Measurements from ENCODE around the gene EPAS1. TPM values are rescaled to one million over a fixed set of nuclear protein-coding genes. Genes with fewer than 3 reads are reported as not detected.

The EPAS1 gene
- total RNA-seq, 1 donor from 2014 or later: 0.15 TPM

- Histone ChIP-seq H3K27ac (no peak overlapping the region), H3K4me2 (no peak overlapping the region), H3K4me3 (no peak overlapping the region), H3K4me1 (no peaks in the 10 kb centered on the region), H3K9ac (no peak overlapping the region), H3K79me2 (ENCODE audit: low read depth) (no peaks in the 10 kb centered on the region), H3K27me3 (no peaks in the 10 kb centered on the region), H2AFZ (replicated peaks) (no peak overlapping the region), H3K36me3 (no peaks in the 10 kb centered on the region), H4K20me1 (ENCODE audit: low read depth) (no peaks in the 10 kb centered on the region), H3K9me3 (ENCODE audit: low read depth) (no peaks in the 10 kb centered on the region), H3F3A (ENCODE audit: low read depth) (no peaks in the 10 kb centered on the region)
- Mint-ChIP-seq H3K9me3 (peaks cover 2% of the 10 kb centered on the region), H3K27ac (no peak overlapping the region), H3K36me3 (no peaks in the 10 kb centered on the region), H3K27me3 (ENCODE audit: insufficient read depth, low read depth) (peaks cover 3% of the 10 kb centered on the region), H3K4me3 (no peak overlapping the region), H3K4me1 (no peaks in the 10 kb centered on the region)
- no peak for TF ChIP-seq CTCF (IDR thresholded peaks at IDR 0.05)
- no peak for TF ChIP-seq EZH2phosphoT487 (IDR thresholded peaks at IDR 0.05)
- TF ChIP-seq EZH2 (IDR thresholded peaks at IDR 0.05): no peak
- no peak for DNase-seq (ENCODE audit: low spot score)
Measured at GRCh38 chr2:46430992-46431391, 133.8 kb downstream of the EPAS1 start.

GRCh38 chr2:46431481-46432235 is 134.5 kb downstream of the EPAS1 start:
- peaks cover 2% of the 10 kb centered on the region for H3K9me3 Mint-ChIP-seq
- Histone ChIP-seq H4K20me1 (ENCODE audit: low read depth) (no peaks in the 10 kb centered on the region), H3K9me3 (ENCODE audit: low read depth) (no peaks in the 10 kb centered on the region), H3K79me2 (ENCODE audit: low read depth) (no peaks in the 10 kb centered on the region), H3K4me3 (no peak overlapping the region), H3K4me1 (no peaks in the 10 kb centered on the region), H2AFZ (replicated peaks) (no peak overlapping the region), H3F3A (ENCODE audit: low read depth) (no peaks in the 10 kb centered on the region), H3K36me3 (no peaks in the 10 kb centered on the region), H3K27me3 (no peaks in the 10 kb centered on the region), H3K9ac (no peak overlapping the region), H3K4me2 (no peak overlapping the region), H3K27ac (no peak overlapping the region)
- no peaks in the 10 kb centered on the region for H3K36me3 Mint-ChIP-seq
- peaks cover 3% of the 10 kb centered on the region for H3K27me3 Mint-ChIP-seq (ENCODE audit: insufficient read depth, low read depth)
- TF ChIP-seq EZH2 (IDR thresholded peaks at IDR 0.05): no peak
- TF ChIP-seq CTCF (IDR thresholded peaks at IDR 0.05): no peak
- TF ChIP-seq EZH2phosphoT487 (IDR thresholded peaks at IDR 0.05): no peak
- no peak for DNase-seq (ENCODE audit: low spot score)
- H3K4me1 Mint-ChIP-seq: no peaks in the 10 kb centered on the region
- no peak overlapping the region for H3K4me3 Mint-ChIP-seq
- no peak overlapping the region for H3K27ac Mint-ChIP-seq

DNA sequence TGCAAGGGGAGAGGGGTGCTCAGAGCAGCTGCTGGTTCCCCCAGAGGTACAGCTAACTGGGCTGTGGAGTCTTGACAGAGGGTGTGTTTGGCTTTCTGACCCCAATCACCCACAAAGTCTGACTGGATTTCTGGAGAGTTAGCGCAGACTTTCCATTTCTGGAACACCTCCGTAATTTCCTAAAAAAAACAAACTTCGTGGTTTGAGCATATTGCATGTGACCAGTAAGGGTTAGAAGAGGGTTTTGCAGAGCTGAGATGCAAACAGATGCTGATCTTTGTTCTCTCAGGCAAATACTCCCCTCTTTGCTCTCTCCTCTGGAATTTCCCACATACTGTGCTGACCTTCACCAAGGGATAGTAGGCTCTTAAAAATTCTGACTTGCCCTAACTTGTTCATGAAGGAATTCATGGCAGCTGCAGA is 137.7 kb downstream of the EPAS1 start:
- no peaks in the 10 kb centered on the region for H3K36me3 ChIP-seq
- no peak overlapping the region for H3K4me2 ChIP-seq
- DNase-seq (ENCODE audit: low spot score): no peak
- H3K9me3 ChIP-seq (ENCODE audit: low read depth): no peaks in the 10 kb centered on the region
- Mint-ChIP-seq H3K9me3 (no peaks in the 10 kb centered on the region), H3K27me3 (ENCODE audit: insufficient read depth, low read depth) (peaks cover 3% of the 10 kb centered on the region), H3K4me3 (no peak overlapping the region), H3K27ac (no peak overlapping the region), H3K36me3 (no peaks in the 10 kb centered on the region), H3K4me1 (no peaks in the 10 kb centered on the region)
- no peaks in the 10 kb centered on the region for H3K27me3 ChIP-seq
- no peaks in the 10 kb centered on the region for H4K20me1 ChIP-seq (ENCODE audit: low read depth)
- no peaks in the 10 kb centered on the region for H3K79me2 ChIP-seq (ENCODE audit: low read depth)
- H3K4me1 ChIP-seq: no peaks in the 10 kb centered on the region
- no peak overlapping the region for H2AFZ ChIP-seq (replicated peaks)
- H3F3A ChIP-seq (ENCODE audit: low read depth): no peaks in the 10 kb centered on the region
- no peak overlapping the region for H3K27ac ChIP-seq
- TF ChIP-seq EZH2 (IDR thresholded peaks at IDR 0.05): no peak
- H3K4me3 ChIP-seq: no peak overlapping the region
- no peak overlapping the region for H3K9ac ChIP-seq

- Histone ChIP-seq H3K27me3 (no peaks in the 10 kb centered on the region), H3K9ac (no peak overlapping the region), H3F3A (ENCODE audit: low read depth) (no peaks in the 10 kb centered on the region), H3K4me2 (no peak overlapping the region), H3K9me3 (ENCODE audit: low read depth) (no peaks in the 10 kb centered on the region), H3K79me2 (ENCODE audit: low read depth) (no peaks in the 10 kb centered on the region), H3K27ac (no peak overlapping the region), H3K4me3 (no peak overlapping the region), H3K4me1 (no peaks in the 10 kb centered on the region), H3K36me3 (no peaks in the 10 kb centered on the region), H2AFZ (replicated peaks) (no peak overlapping the region), H4K20me1 (ENCODE audit: low read depth) (no peaks in the 10 kb centered on the region)
- no peak for TF ChIP-seq EZH2 (IDR thresholded peaks at IDR 0.05)
- no peak for TF ChIP-seq EZH2phosphoT487 (IDR thresholded peaks at IDR 0.05)
- TF ChIP-seq CTCF (IDR thresholded peaks at IDR 0.05): no peak
- DNase-seq (ENCODE audit: low spot score): no peak
- Mint-ChIP-seq H3K9me3 (no peaks in the 10 kb centered on the region), H3K4me1 (no peaks in the 10 kb centered on the region), H3K36me3 (no peaks in the 10 kb centered on the region), H3K27ac (no peak overlapping the region), H3K27me3 (ENCODE audit: insufficient read depth, low read depth) (peaks cover 5% of the 10 kb centered on the region), H3K4me3 (no peak overlapping the region)
Measured at GRCh38 chr2:46435353-46435752, 138.1 kb downstream of the EPAS1 start.
